Kidney epithelial cell (primary cell): ENCODE measurements around the gene FOXR2. TPM values are rescaled to one million over a fixed set of nuclear protein-coding genes. Genes with fewer than 3 reads are reported as not detected.

ENCODE experiments used
- DNase-seq: peaks from one replicate; pipeline ENCODE4 v3.0.0-alpha.2; 2010; ENCODE audit warnings: low read depth
- H3K27me3 ChIP-seq: 2 replicates; pipeline ENCODE4 v1.6.0; 2011; ENCODE audit warnings: low read length; ENCODE audit not compliant: control insufficient read depth, insufficient read depth
- H3K36me3 ChIP-seq: 2 replicates; pipeline ENCODE4 v1.5.1; 2011; ENCODE audit warnings: low read length; ENCODE audit not compliant: control insufficient read depth, insufficient read depth
- H3K4me3 ChIP-seq: 2 replicates; pipeline ENCODE4 v1.5.1; 2011; ENCODE audit warnings: low read depth, mild to moderate bottlenecking, control low read depth, low read length
- CTCF ChIP-seq: IDR thresholded peaks from 2 replicates; pipeline ENCODE4 v1.5.1; 2011; ENCODE audit warnings: mild to moderate bottlenecking, moderate library complexity, low read length, control low read depth, inconsistent platforms; ENCODE audit not compliant: insufficient read depth, poor library complexity, severe bottlenecking
- total RNA-seq: library from RNA; depleted of rRNA; stranded (reverse); fragments of >200 nt; gene quantifications from 2 replicates; pipeline ENCODE4 v1.2.3, GENCODE V29; 2015

FOXR2 gene
- total RNA-seq, 1 donor from 2014 or later, result not detected

- Histone ChIP-seq H3K36me3 (no peaks in the 10 kb centered on the region), H3K4me3 (no peak overlapping the region), H3K27me3 (no peaks in the 10 kb centered on the region)
- DNase-seq, result no peak
- TF ChIP-seq CTCF, result no peak
Observed at GRCh38 chrX:55659931-55660330, 36.7 kb downstream of the FOXR2 start.

GRCh38 chrX:55663584-55663983 lies 40.4 kb downstream of the FOXR2 start:
- Histone ChIP-seq H3K36me3 (no peaks in the 10 kb centered on the region), H3K4me3 (no peak overlapping the region), H3K27me3 (no peaks in the 10 kb centered on the region)
- DNase-seq, result no peak
- no peak for TF ChIP-seq CTCF

- TF ChIP-seq CTCF, result no peak
- no peaks in the 10 kb centered on the region for H3K36me3 ChIP-seq
- no peak overlapping the region for H3K4me3 ChIP-seq
Observed at GRCh38 chrX:55668084-55668483, 44.9 kb downstream of the FOXR2 start.

More at GRCh38 chrX:55668084-55668483, 44.9 kb downstream of the FOXR2 start:
- no peaks in the 10 kb centered on the region for H3K27me3 ChIP-seq
- DNase-seq, result no peak

Other genes with a start within 250 kb of the FOXR2 start
- gene MAGEH1, start 171.3 kb upstream of the FOXR2 start, total RNA-seq, result 18.0 and 22.5 TPM in 2 replicates
- gene USP51, start 133.6 kb upstream of the FOXR2 start, total RNA-seq, result 2.0 and 2.1 TPM in 2 replicates
- 14.9 and 25.2 TPM in 2 replicates for gene RRAGB, start 94.3 kb downstream of the FOXR2 start, total RNA-seq